ENCODE measurements around the gene E2F3.
"Not testable (repeated sequence)": the region's sequence is repeated elsewhere in the genome, so short reads cannot be mapped to it uniquely, and the experiment has no call there.

Gene E2F3

GRCh38 chr6:20463396-20463795 lies 61.7 kb downstream of the E2F3 start:
- FAIRE-seq: no peak
- DNase-seq (ENCODE audit: insufficient read length, low spot score): no peak

- DNase-seq (ENCODE audit: insufficient read length, low spot score): no peak
- no peak for FAIRE-seq
These were observed 62.4 kb downstream of the E2F3 start for GRCh38 chr6:20464041-20464440.

GRCh38 chr6:20464847-20465246 lies 63.2 kb downstream of the E2F3 start:
- DNase-seq (ENCODE audit: insufficient read length, low spot score) (no peak), FAIRE-seq (no peak)

GRCh38 chr6:20465616-20466015 lies 63.9 kb downstream of the E2F3 start:
- not testable (repeated sequence) for DNase-seq (ENCODE audit: insufficient read length, low spot score); FAIRE-seq

GRCh38 chr6:20467437-20467836 lies 65.8 kb downstream of the E2F3 start:
- FAIRE-seq (no peak), DNase-seq (ENCODE audit: insufficient read length, low spot score) (no peak)

- no peak for DNase-seq (ENCODE audit: insufficient read length, low spot score)
- FAIRE-seq: no peak
These were observed 66.5 kb downstream of the E2F3 start for GRCh38 chr6:20468209-20468608.

GRCh38 chr6:20472748-20473147 lies 71.1 kb downstream of the E2F3 start:
- DNase-seq (ENCODE audit: insufficient read length, low spot score) (no peak), FAIRE-seq (no peak)

GRCh38 chr6:20473518-20473917 lies 71.8 kb downstream of the E2F3 start:
- no peak for FAIRE-seq
- DNase-seq (ENCODE audit: insufficient read length, low spot score): no peak

GRCh38 chr6:20474874-20475542 lies 73.3 kb downstream of the E2F3 start:
- no peak for FAIRE-seq
- no peak for DNase-seq (ENCODE audit: insufficient read length, low spot score)

- no peak for DNase-seq (ENCODE audit: insufficient read length, low spot score)
- FAIRE-seq: no peak
These were observed 74.9 kb downstream of the E2F3 start for GRCh38 chr6:20476501-20477043.

GRCh38 chr6:20477485-20477884 lies 75.8 kb downstream of the E2F3 start:
- DNase-seq (ENCODE audit: insufficient read length, low spot score) (no peak), FAIRE-seq (no peak)

GRCh38 chr6:20479060-20479459 lies 77.4 kb downstream of the E2F3 start:
- FAIRE-seq (no peak), DNase-seq (ENCODE audit: insufficient read length, low spot score) (no peak)

GRCh38 chr6:20479526-20479925 lies 77.8 kb downstream of the E2F3 start:
- DNase-seq (ENCODE audit: insufficient read length, low spot score) (no peak), FAIRE-seq (no peak)

- FAIRE-seq: no peak
These were observed 79.6 kb downstream of the E2F3 start for GRCh38 chr6:20481281-20481680.

GRCh38 chr6:20483887-20484497 lies 82.3 kb downstream of the E2F3 start:
- DNase-seq (ENCODE audit: insufficient read length, low spot score) (no peak), FAIRE-seq (no peak)

More at GRCh38 chr6:20481281-20481680, 79.6 kb downstream of the E2F3 start:
- DNase-seq (ENCODE audit: insufficient read length, low spot score): no peak

GRCh38 chr6:20486641-20487040 lies 85.0 kb downstream of the E2F3 start:
- FAIRE-seq (no peak), DNase-seq (ENCODE audit: insufficient read length, low spot score) (no peak)

GRCh38 chr6:20487669-20488375 lies 86.1 kb downstream of the E2F3 start:
- DNase-seq (ENCODE audit: insufficient read length, low spot score): no peak
- FAIRE-seq: no peak

- DNase-seq (ENCODE audit: insufficient read length, low spot score): no peak
- FAIRE-seq: no peak
These were observed 88.9 kb downstream of the E2F3 start for GRCh38 chr6:20490591-20490990.

GRCh38 chr6:20492099-20492498 lies 90.4 kb downstream of the E2F3 start:
- DNase-seq (ENCODE audit: insufficient read length, low spot score) (no peak), FAIRE-seq (no peak)

- DNase-seq (ENCODE audit: insufficient read length, low spot score): no peak
- FAIRE-seq: no peak
These were observed 95.7 kb downstream of the E2F3 start for GRCh38 chr6:20497216-20498040.

GRCh38 chr6:20498041-20498385 lies 96.3 kb downstream of the E2F3 start:
- no peak for DNase-seq (ENCODE audit: insufficient read length, low spot score)

More at GRCh38 chr6:20498041-20498385, 96.3 kb downstream of the E2F3 start:
- no peak for FAIRE-seq
